ENCODE data around the gene IFI16.
"Not testable (repeated sequence)": the region's sequence is repeated elsewhere in the genome, so short reads cannot be mapped to it uniquely, and the experiment has no call there.

Gene IFI16

DNA sequence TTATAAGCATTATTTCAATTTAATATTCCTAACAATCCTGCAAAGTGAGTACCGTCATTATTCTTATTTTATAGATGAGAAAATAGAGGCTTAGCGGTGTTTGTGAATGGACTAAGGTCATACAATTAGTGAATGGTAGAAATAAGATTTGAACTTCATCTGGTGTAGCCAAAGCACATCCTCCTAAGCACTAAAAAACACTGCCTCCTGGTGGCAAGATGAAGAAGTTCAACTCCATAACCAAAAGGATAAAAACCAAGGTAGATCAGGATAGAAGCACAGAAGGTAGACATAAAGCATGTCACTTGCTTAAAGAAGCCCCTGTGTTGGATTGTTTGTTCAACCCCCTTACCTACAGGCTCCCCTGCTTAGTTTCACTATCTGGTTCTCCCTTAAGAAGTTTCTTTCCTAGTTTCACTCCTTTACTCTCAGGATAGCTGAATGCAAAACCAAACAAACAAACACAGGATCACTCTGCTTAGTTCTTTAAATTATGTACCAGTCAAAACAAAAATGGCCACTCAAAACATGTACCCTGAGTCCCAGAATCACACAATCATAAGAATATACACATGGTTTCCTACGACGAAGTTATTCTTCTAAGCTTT lies 79.6 kb downstream of the IFI16 start:
- Histone ChIP-seq H3K9me3 (ENCODE audit: control insufficient read depth, low read length) (no peaks in the 10 kb centered on the region), H3K27me3 (replicated peaks; ENCODE audit: control insufficient read depth, insufficient read depth, low read length, poor library complexity, severe bottlenecking) (no peaks in the 10 kb centered on the region), H3K27ac (ENCODE audit: insufficient read depth, low read length, poor library complexity, severe bottlenecking) (no peak overlapping the region), H3K4me3 (ENCODE audit: insufficient read depth, low read depth, low read length, poor library complexity, severe bottlenecking) (no peak overlapping the region), H3K4me1 (ENCODE audit: control insufficient read depth, insufficient read depth, low read length, poor library complexity, severe bottlenecking) (peaks cover 4% of the 10 kb centered on the region), H3K36me3 (ENCODE audit: control insufficient read depth, insufficient read depth, low read length) (no peaks in the 10 kb centered on the region)
- DNase-seq = no peak

- Histone ChIP-seq H3K9me3 (ENCODE audit: control insufficient read depth, low read length) (no peaks in the 10 kb centered on the region), H3K27ac (ENCODE audit: insufficient read depth, low read length, poor library complexity, severe bottlenecking) (no peak overlapping the region), H3K4me1 (ENCODE audit: control insufficient read depth, insufficient read depth, low read length, poor library complexity, severe bottlenecking) (peaks cover 4% of the 10 kb centered on the region), H3K27me3 (replicated peaks; ENCODE audit: control insufficient read depth, insufficient read depth, low read length, poor library complexity, severe bottlenecking) (no peaks in the 10 kb centered on the region), H3K36me3 (ENCODE audit: control insufficient read depth, insufficient read depth, low read length) (no peaks in the 10 kb centered on the region), H3K4me3 (ENCODE audit: insufficient read depth, low read depth, low read length, poor library complexity, severe bottlenecking) (no peak overlapping the region)
- no peak for DNase-seq
Measured at GRCh38 chr1:159090286-159091179, 80.8 kb downstream of the IFI16 start.

DNA sequence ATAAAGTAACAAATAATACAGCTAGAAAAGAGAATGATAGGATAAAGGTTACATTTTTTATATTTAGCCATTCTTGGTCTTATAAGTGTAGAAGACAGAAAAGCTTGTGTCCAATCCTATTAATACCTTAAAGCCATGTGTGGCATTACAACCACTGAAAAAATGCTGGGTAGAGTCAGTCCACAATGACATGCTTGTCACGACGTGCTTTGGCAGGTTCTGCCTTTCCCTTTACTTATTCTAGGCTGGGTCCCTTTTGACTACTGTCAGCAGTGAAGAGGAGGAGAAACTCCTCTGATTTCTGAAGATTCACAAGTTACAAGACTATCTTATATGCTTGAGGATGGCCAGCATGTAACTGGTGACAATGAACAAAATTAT lies 81.5 kb downstream of the IFI16 start:
- peaks cover 4% of the 10 kb centered on the region for H3K4me1 ChIP-seq (ENCODE audit: control insufficient read depth, insufficient read depth, low read length, poor library complexity, severe bottlenecking)
- H3K9me3 ChIP-seq (ENCODE audit: control insufficient read depth, low read length) = no peaks in the 10 kb centered on the region
- DNase-seq = no peak
- H3K27me3 ChIP-seq (replicated peaks; ENCODE audit: control insufficient read depth, insufficient read depth, low read length, poor library complexity, severe bottlenecking) = no peaks in the 10 kb centered on the region
- H3K4me3 ChIP-seq (ENCODE audit: insufficient read depth, low read depth, low read length, poor library complexity, severe bottlenecking) = no peak overlapping the region
- no peaks in the 10 kb centered on the region for H3K36me3 ChIP-seq (ENCODE audit: control insufficient read depth, insufficient read depth, low read length)
- H3K27ac ChIP-seq (ENCODE audit: insufficient read depth, low read length, poor library complexity, severe bottlenecking) = no peak overlapping the region

- H3K4me1 ChIP-seq (ENCODE audit: control insufficient read depth, insufficient read depth, low read length, poor library complexity, severe bottlenecking) = peaks cover 4% of the 10 kb centered on the region
- no peak overlapping the region for H3K27ac ChIP-seq (ENCODE audit: insufficient read depth, low read length, poor library complexity, severe bottlenecking)
- no peaks in the 10 kb centered on the region for H3K27me3 ChIP-seq (replicated peaks; ENCODE audit: control insufficient read depth, insufficient read depth, low read length, poor library complexity, severe bottlenecking)
- no peak for DNase-seq
- H3K4me3 ChIP-seq (ENCODE audit: insufficient read depth, low read depth, low read length, poor library complexity, severe bottlenecking) = no peak overlapping the region
- no peaks in the 10 kb centered on the region for H3K9me3 ChIP-seq (ENCODE audit: control insufficient read depth, low read length)
- H3K36me3 ChIP-seq (ENCODE audit: control insufficient read depth, insufficient read depth, low read length) = no peaks in the 10 kb centered on the region
Measured at GRCh38 chr1:159091607-159092031, 81.9 kb downstream of the IFI16 start.

DNA sequence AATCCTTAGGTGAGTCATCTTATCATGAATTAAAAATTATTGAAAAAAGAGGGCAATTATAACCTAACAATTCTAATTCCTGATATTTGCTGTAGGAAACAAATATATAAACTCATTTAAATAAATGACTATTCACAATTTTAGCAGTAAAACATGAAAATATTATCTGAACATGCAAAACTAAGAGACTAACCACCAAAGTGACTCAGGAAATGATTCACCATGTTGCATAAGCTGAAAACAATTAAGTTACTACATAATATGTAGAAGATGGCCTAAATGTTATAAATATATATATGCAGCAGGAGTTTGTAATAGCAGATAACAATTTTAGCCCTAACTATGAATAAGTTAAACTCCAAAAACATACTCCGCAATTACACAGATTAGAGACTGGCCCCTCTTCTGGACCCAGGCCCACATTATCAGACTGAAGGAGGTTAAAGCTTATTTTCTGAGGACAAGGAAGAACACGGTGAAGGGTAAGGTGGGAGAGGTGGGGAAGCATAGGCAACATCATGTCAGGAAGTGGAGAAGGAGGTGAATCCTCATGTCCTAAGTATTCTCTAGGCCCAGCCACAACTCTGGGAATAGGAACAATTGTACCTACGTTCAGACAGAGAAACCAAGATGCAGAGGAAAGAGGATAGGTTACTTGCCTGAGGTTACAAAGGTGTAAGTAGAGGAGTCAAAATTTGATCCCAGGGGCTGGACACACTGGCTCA lies 82.5 kb downstream of the IFI16 start:
- H3K9me3 ChIP-seq (ENCODE audit: control insufficient read depth, low read length) = no peaks in the 10 kb centered on the region
- DNase-seq = no peak
- H3K27me3 ChIP-seq (replicated peaks; ENCODE audit: control insufficient read depth, insufficient read depth, low read length, poor library complexity, severe bottlenecking) = no peaks in the 10 kb centered on the region
- no peak overlapping the region for H3K4me3 ChIP-seq (ENCODE audit: insufficient read depth, low read depth, low read length, poor library complexity, severe bottlenecking)
- H3K36me3 ChIP-seq (ENCODE audit: control insufficient read depth, insufficient read depth, low read length) = no peaks in the 10 kb centered on the region
- H3K4me1 ChIP-seq (ENCODE audit: control insufficient read depth, insufficient read depth, low read length, poor library complexity, severe bottlenecking) = peaks cover 4% of the 10 kb centered on the region
- no peak overlapping the region for H3K27ac ChIP-seq (ENCODE audit: insufficient read depth, low read length, poor library complexity, severe bottlenecking)

DNA sequence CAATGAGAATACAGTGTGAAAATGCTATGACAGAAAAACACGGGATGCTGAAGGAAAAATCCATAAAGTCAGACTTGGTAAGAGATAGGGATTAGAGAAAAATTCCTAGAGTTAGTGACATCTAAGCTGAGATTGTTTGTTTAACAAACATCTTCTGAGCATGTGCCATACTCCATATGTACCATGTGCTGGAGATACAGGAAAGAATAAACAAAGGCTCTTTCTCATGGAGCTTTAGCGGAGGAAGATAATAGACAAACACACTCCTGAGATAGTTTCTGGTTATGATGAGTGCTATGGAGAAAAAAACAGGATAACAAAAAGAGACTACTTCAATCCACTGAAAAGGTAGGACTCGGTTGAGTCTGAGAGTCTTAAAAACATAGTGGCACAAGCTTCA lies 88.9 kb downstream of the IFI16 start:
- Histone ChIP-seq H3K9me3 (ENCODE audit: control insufficient read depth, low read length) (no peaks in the 10 kb centered on the region), H3K27ac (ENCODE audit: insufficient read depth, low read length, poor library complexity, severe bottlenecking) (no peak overlapping the region), H3K4me3 (ENCODE audit: insufficient read depth, low read depth, low read length, poor library complexity, severe bottlenecking) (no peak overlapping the region), H3K4me1 (ENCODE audit: control insufficient read depth, insufficient read depth, low read length, poor library complexity, severe bottlenecking) (no peaks in the 10 kb centered on the region), H3K36me3 (ENCODE audit: control insufficient read depth, insufficient read depth, low read length) (no peaks in the 10 kb centered on the region), H3K27me3 (replicated peaks; ENCODE audit: control insufficient read depth, insufficient read depth, low read length, poor library complexity, severe bottlenecking) (no peaks in the 10 kb centered on the region)
- no peak for DNase-seq

- DNase-seq = no peak
- Histone ChIP-seq H3K27me3 (replicated peaks; ENCODE audit: control insufficient read depth, insufficient read depth, low read length, poor library complexity, severe bottlenecking) (no peaks in the 10 kb centered on the region), H3K27ac (ENCODE audit: insufficient read depth, low read length, poor library complexity, severe bottlenecking) (no peak overlapping the region), H3K9me3 (ENCODE audit: control insufficient read depth, low read length) (no peaks in the 10 kb centered on the region), H3K36me3 (ENCODE audit: control insufficient read depth, insufficient read depth, low read length) (no peaks in the 10 kb centered on the region), H3K4me3 (ENCODE audit: insufficient read depth, low read depth, low read length, poor library complexity, severe bottlenecking) (no peak overlapping the region), H3K4me1 (ENCODE audit: control insufficient read depth, insufficient read depth, low read length, poor library complexity, severe bottlenecking) (no peaks in the 10 kb centered on the region)
Measured at GRCh38 chr1:159100589-159100988, 90.9 kb downstream of the IFI16 start.

DNA sequence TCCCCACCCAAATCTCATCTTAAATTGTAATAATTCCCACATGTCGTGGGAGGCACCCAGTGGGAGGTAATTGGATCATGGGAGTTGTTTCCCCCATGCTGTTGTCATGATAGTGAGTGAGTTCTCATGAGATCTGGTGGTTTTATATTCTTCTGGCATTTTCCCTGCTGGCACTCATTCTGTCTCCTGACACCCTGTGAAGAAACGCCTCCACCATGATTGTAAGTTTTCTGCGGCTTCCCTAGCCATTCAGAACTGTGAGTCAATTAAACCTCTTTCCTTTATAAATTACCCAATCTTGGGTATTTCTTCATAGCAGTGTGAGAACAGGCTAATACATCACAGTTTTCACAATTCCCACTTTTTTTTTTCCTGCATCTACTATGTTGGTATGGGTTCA lies 93.3 kb downstream of the IFI16 start:
- H3K27me3 ChIP-seq (replicated peaks; ENCODE audit: control insufficient read depth, insufficient read depth, low read length, poor library complexity, severe bottlenecking); H3K4me1 ChIP-seq (ENCODE audit: control insufficient read depth, insufficient read depth, low read length, poor library complexity, severe bottlenecking); H3K27ac ChIP-seq (ENCODE audit: insufficient read depth, low read length, poor library complexity, severe bottlenecking): not testable (repeated sequence)

More for the DNA sequence above, 93.3 kb downstream of the IFI16 start:
- not testable (repeated sequence) for H3K4me3 ChIP-seq (ENCODE audit: insufficient read depth, low read depth, low read length, poor library complexity, severe bottlenecking); H3K9me3 ChIP-seq (ENCODE audit: control insufficient read depth, low read length); DNase-seq; H3K36me3 ChIP-seq (ENCODE audit: control insufficient read depth, insufficient read depth, low read length)
